SU-DHL-6 (cell line): Measurements from ENCODE around the gene PRSS35.
"Not testable (repeated sequence)": the region's sequence is repeated elsewhere in the genome, so short reads cannot be mapped to it uniquely, and the experiment has no call there.

Experiments used
- H2AFZ ChIP-seq: fragments of 200-600 bp; sonication (generic); 2 replicates; pipeline ENCODE4 v1.6.1; 2014; ENCODE audit warnings: low read depth, mild to moderate bottlenecking, moderate library complexity, mixed read lengths, antibody characterized with exemption, low read length; ENCODE audit not compliant: severe bottlenecking
- H3F3A ChIP-seq: fragments of 200-600 bp; shearing (Covaris generic); 2 replicates; pipeline ENCODE4 v1.6.0; 2016; ENCODE audit warnings: antibody characterized with exemption, mild to moderate bottlenecking; ENCODE audit not compliant: insufficient read depth
- H3K27ac ChIP-seq: fragments of 200-600 bp; sonication (generic); 2 replicates; pipeline ENCODE4 v1.5.1; 2016; ENCODE audit warnings: low read depth, mild to moderate bottlenecking, low read length, moderate library complexity, mixed read lengths
- H3K27me3 ChIP-seq: fragments of 200-600 bp; sonication (generic), shearing (Covaris generic); 2 replicates; pipeline ENCODE4 v1.6.0; 2014; ENCODE audit warnings: mild to moderate bottlenecking, low read length
- H3K36me3 ChIP-seq: fragments of 200-600 bp; sonication (generic); 2 replicates; pipeline ENCODE4 v1.6.1; 2014; ENCODE audit warnings: mild to moderate bottlenecking, low read length, mixed read lengths
- H3K4me2 ChIP-seq: fragments of 300-600, 200-600 bp; shearing (Covaris generic), sonication (generic); 2 replicates; pipeline ENCODE4 v1.6.0; 2014; ENCODE audit warnings: low read length, low read depth, mild to moderate bottlenecking; ENCODE audit not compliant: poor library complexity, severe bottlenecking
- H3K4me3 ChIP-seq: fragments of 200-600 bp; sonication (generic); 2 replicates; pipeline ENCODE4 v1.5.1; 2014; ENCODE audit warnings: antibody characterized with exemption, low read length, mild to moderate bottlenecking, mixed read lengths; ENCODE audit not compliant: insufficient read depth, poor library complexity, severe bottlenecking
- H3K79me2 ChIP-seq: fragments of 200-600 bp; sonication (generic); 2 replicates; pipeline ENCODE4 v1.6.1; 2014; ENCODE audit warnings: mild to moderate bottlenecking, low read length, moderate library complexity; ENCODE audit not compliant: insufficient read depth
- H3K9ac ChIP-seq: fragments of 200-600 bp; sonication (generic); 2 replicates; pipeline ENCODE4 v1.7.0; 2014; ENCODE audit warnings: mild to moderate bottlenecking, low read length
- H3K9me2 ChIP-seq: fragments of 200-600 bp; sonication (generic); replicated peaks from 2 replicates; pipeline ENCODE4 v1.6.1; 2014; ENCODE audit warnings: low read length; ENCODE audit not compliant: insufficient read depth
- H3K9me3 ChIP-seq: fragments of 200-600 bp; sonication (generic); 2 replicates; pipeline ENCODE4 v1.6.1; 2014; ENCODE audit warnings: low read length, mixed read lengths; ENCODE audit not compliant: insufficient read depth
- H4K20me1 ChIP-seq: fragments of 200-600 bp; sonication (generic); 2 replicates; pipeline ENCODE4 v1.6.1; 2014; ENCODE audit warnings: low read depth, mild to moderate bottlenecking, antibody characterized with exemption, low read length, moderate library complexity, mixed read lengths
- CTCF ChIP-seq: fragments of 200-600 bp; sonication (generic); IDR thresholded peaks from one replicate; pipeline ENCODE4 v1.5.1; 2017; ENCODE audit warnings: antibody characterized with exemption, mild to moderate bottlenecking, low read length, moderate library complexity; ENCODE audit not compliant: insufficient read depth, poor library complexity, severe bottlenecking
- EZH2phosphoT487 ChIP-seq: fragments of 200-600 bp; sonication (generic), shearing (Covaris generic); conservative IDR thresholded peaks from 2 replicates; pipeline ENCODE4 v1.6.1; 2018; ENCODE audit warnings: mild to moderate bottlenecking, antibody characterized with exemption, low read length, moderate library complexity, mixed read lengths

The PRSS35 gene

GRCh38 chr6:83536034-83536646, 23.8 kb downstream of the PRSS35 start:
- no peak overlapping the region for H3K9ac ChIP-seq
- H3F3A ChIP-seq, result no peaks in the 10 kb centered on the region
- TF ChIP-seq CTCF (peak; percentile 88), EZH2phosphoT487 (no peak)
- H3K4me2 ChIP-seq, result no peak overlapping the region
- H3K79me2 ChIP-seq, result no peaks in the 10 kb centered on the region
- H3K9me2 ChIP-seq, result no peaks in the 10 kb centered on the region
- no peaks in the 10 kb centered on the region for H3K27me3 ChIP-seq
- H3K36me3 ChIP-seq, result no peaks in the 10 kb centered on the region
- no peak overlapping the region for H3K4me3 ChIP-seq
- H4K20me1 ChIP-seq, result no peaks in the 10 kb centered on the region
- H2AFZ ChIP-seq, result no peak overlapping the region
- H3K9me3 ChIP-seq, result no peaks in the 10 kb centered on the region
- no peak overlapping the region for H3K27ac ChIP-seq

GRCh38 chr6:83536647-83537589, 24.6 kb downstream of the PRSS35 start:
- Histone ChIP-seq H3K36me3 (no peaks in the 10 kb centered on the region), H3K9me3 (no peaks in the 10 kb centered on the region), H3K4me2 (no peak overlapping the region), H3K27ac (no peak overlapping the region), H3F3A (no peaks in the 10 kb centered on the region), H2AFZ (no peak overlapping the region), H3K9ac (no peak overlapping the region), H3K9me2 (no peaks in the 10 kb centered on the region), H3K4me3 (no peak overlapping the region), H3K79me2 (no peaks in the 10 kb centered on the region), H3K27me3 (no peaks in the 10 kb centered on the region), H4K20me1 (no peaks in the 10 kb centered on the region)
- no peak for TF ChIP-seq CTCF

GRCh38 chr6:83539678-83540077, 27.3 kb downstream of the PRSS35 start:
- H2AFZ ChIP-seq, result no peak overlapping the region

GRCh38 chr6:83546636-83547035, 34.3 kb downstream of the PRSS35 start:
- Histone ChIP-seq H3F3A (no peaks in the 10 kb centered on the region), H3K79me2 (no peaks in the 10 kb centered on the region), H3K36me3 (no peaks in the 10 kb centered on the region), H3K4me3 (no peak overlapping the region), H3K4me2 (no peak overlapping the region), H3K27me3 (no peaks in the 10 kb centered on the region), H3K9ac (no peak overlapping the region), H2AFZ (no peak overlapping the region), H3K9me2 (no peaks in the 10 kb centered on the region), H4K20me1 (no peaks in the 10 kb centered on the region), H3K27ac (no peak overlapping the region), H3K9me3 (no peaks in the 10 kb centered on the region)
- no peak for TF ChIP-seq CTCF
- no peak for TF ChIP-seq EZH2phosphoT487

More at GRCh38 chr6:83539678-83540077, 27.3 kb downstream of the PRSS35 start:
- no peaks in the 10 kb centered on the region for H3K9me3 ChIP-seq
- no peaks in the 10 kb centered on the region for H4K20me1 ChIP-seq
- no peak overlapping the region for H3K27ac ChIP-seq
- H3K9me2 ChIP-seq, result no peaks in the 10 kb centered on the region
- H3K27me3 ChIP-seq, result no peaks in the 10 kb centered on the region
- no peak overlapping the region for H3K4me2 ChIP-seq
- no peaks in the 10 kb centered on the region for H3F3A ChIP-seq
- no peaks in the 10 kb centered on the region for H3K36me3 ChIP-seq
- H3K4me3 ChIP-seq, result no peak overlapping the region
- no peak overlapping the region for H3K9ac ChIP-seq
- no peaks in the 10 kb centered on the region for H3K79me2 ChIP-seq
- TF ChIP-seq EZH2phosphoT487, result no peak

- not testable (repeated sequence) for H3K79me2 ChIP-seq, H3K9me2 ChIP-seq, H3K4me3 ChIP-seq, H3K36me3 ChIP-seq, H3F3A ChIP-seq, H4K20me1 ChIP-seq, H3K9me3 ChIP-seq, H3K27me3 ChIP-seq, H2AFZ ChIP-seq, H3K4me2 ChIP-seq, H3K27ac ChIP-seq, H3K9ac ChIP-seq
These were observed 38.1 kb downstream of the PRSS35 start for GRCh38 chr6:83550482-83550881.
